Gastroesophageal sphincter (tissue), 4 donors: ENCODE data around the gene TBATA. TPM values are rescaled to one million over a fixed set of nuclear protein-coding genes. Genes with fewer than 3 reads are reported as not detected.
A peak's percentile ranks its signal among the peaks of the same experiment; 100 is the strongest.

Experiments
- ATAC-seq: fragments of 150-250 bp; one replicate; pipeline ENCODE4 v1.9.1; 2016; ENCODE audit warnings: mild to moderate bottlenecking, moderate library complexity
- H3K27ac ChIP-seq, 4 donors: fragments of 200-600 bp; sonication (generic) in 3 of 4; 1 replicate in 3 of 4; 2 replicates in 1 of 4; pipeline ENCODE4 v1.5.1; 2016 to 2019
- H3K27me3 ChIP-seq: fragments of 200-600 bp; sonication (generic); one replicate; pipeline ENCODE4 v1.5.1; 2019
- H3K36me3 ChIP-seq, 2 donors: fragments of 200-600 bp; sonication (generic); one replicate each; pipeline ENCODE4 v1.5.1; 2019; ENCODE audit warnings: control low read depth in 1 of 2
- H3K4me1 ChIP-seq, 3 donors: fragments of 200-600 bp; sonication (generic); 1 replicate in 2 of 3; 2 replicates in 1 of 3; pipeline ENCODE4 v1.5.1; 2016 to 2019; ENCODE audit warnings: control low read depth in 2 of 3
- H3K4me3 ChIP-seq, 2 donors: fragments of 200-600 bp; sonication (generic); one replicate each; pipeline ENCODE4 v1.5.1; 2019; ENCODE audit warnings: mild to moderate bottlenecking in 1 of 2, moderate library complexity in 1 of 2
- H3K9me3 ChIP-seq, 3 donors: fragments of 200-600 bp; sonication (generic); one replicate each; pipeline ENCODE4 v1.5.1; 2017 to 2019; ENCODE audit warnings: control low read depth in 2 of 3
- EP300 ChIP-seq: sonication (generic); formaldehyde crosslinking; IDR thresholded peaks from one replicate; pipeline ENCODE4 v1.6.1; 2017; ENCODE audit warnings: antibody characterized with exemption, mild to moderate bottlenecking
- POLR2A ChIP-seq, 2 donors: fragments of 450-650 bp; IDR thresholded peaks; one replicate each; pipeline ENCODE4 v1.6.1; 2017; ENCODE audit warnings: antibody characterized with exemption in 2 of 2, mild to moderate bottlenecking in 2 of 2, moderate library complexity in 1 of 2
- POLR2AphosphoS5 ChIP-seq: sonication (generic); formaldehyde crosslinking; IDR thresholded peaks from one replicate; pipeline ENCODE4 v1.6.1; 2017; ENCODE audit warnings: antibody characterized with exemption
- WGBS, 2 donors: methylation state at CpG; one replicate each; pipeline ENCODE4 v1.1.5; 2018; ENCODE audit warnings: low coverage in 1 of 2; 5-methylcytosine and 5-hydroxymethylcytosine counted together
- total RNA-seq, 4 donors: library from RNA; depleted of rRNA; stranded (reverse); fragments of >200 nt; gene quantifications; one replicate each; pipeline ENCODE4 v1.1.0, GENCODE V29; 2016
- TF ChIP-seq, protein P1 (sequence below), 4 experiments: fragments of 200-600 bp in 2 of 4; fragments of 450-650 bp in 2 of 4; sonication (generic) in 1 of 4; IDR thresholded peaks; one replicate each; pipeline ENCODE4 v1.5.1; 2017 to 2019; ENCODE audit warnings: antibody characterized with exemption in 4 of 4, mild to moderate bottlenecking in 2 of 4, moderate library complexity in 2 of 4

Gene TBATA
- total RNA-seq, 4 donors from 2014 or later = not detected

DNA sequence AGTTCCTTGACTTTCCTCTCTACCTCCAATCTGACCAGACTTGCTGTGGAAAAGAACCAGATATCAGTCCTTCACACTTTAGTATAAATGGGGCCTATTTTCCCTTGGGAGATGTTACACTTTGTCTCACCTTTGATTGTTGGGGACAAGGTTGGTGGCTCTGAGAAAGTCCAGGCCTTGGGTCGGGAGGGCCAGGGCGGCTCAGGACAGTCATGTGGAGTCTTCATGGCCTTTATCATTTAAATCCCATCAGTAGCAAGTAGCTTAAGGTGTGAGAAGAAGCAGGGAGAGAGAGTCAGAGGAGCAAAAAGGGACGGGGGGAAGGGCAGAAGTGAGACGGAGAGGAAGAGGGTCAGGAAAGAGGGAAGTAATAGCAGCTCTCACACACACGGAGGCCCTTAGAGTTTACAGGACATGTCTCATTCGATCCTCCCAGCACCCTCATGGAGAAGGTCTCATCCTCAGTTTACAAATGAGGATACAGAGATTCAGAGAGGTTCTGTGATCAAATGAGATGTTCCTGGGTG is 40.5 kb downstream of the TBATA start:
- no peaks in the 10 kb centered on the region for H3K27me3 ChIP-seq
- no peak overlapping the region for H3K27ac ChIP-seq
- no peak overlapping the region for H3K4me3 ChIP-seq
- no peak for ATAC-seq
- TF ChIP-seq, protein P1, sequence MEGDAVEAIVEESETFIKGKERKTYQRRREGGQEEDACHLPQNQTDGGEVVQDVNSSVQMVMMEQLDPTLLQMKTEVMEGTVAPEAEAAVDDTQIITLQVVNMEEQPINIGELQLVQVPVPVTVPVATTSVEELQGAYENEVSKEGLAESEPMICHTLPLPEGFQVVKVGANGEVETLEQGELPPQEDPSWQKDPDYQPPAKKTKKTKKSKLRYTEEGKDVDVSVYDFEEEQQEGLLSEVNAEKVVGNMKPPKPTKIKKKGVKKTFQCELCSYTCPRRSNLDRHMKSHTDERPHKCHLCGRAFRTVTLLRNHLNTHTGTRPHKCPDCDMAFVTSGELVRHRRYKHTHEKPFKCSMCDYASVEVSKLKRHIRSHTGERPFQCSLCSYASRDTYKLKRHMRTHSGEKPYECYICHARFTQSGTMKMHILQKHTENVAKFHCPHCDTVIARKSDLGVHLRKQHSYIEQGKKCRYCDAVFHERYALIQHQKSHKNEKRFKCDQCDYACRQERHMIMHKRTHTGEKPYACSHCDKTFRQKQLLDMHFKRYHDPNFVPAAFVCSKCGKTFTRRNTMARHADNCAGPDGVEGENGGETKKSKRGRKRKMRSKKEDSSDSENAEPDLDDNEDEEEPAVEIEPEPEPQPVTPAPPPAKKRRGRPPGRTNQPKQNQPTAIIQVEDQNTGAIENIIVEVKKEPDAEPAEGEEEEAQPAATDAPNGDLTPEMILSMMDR (IDR thresholded peaks at IDR 0.05) = no peak
- no peak for TF ChIP-seq EP300
- H3K36me3 ChIP-seq = no peaks in the 10 kb centered on the region
- peaks cover 0 to 20% (median 9%) of the 10 kb centered on the region in 3 donors for H3K4me1 ChIP-seq
- no peaks in the 10 kb centered on the region for H3K9me3 ChIP-seq
- 48 to 67% methylated on average over 3 to 6 of the region's 6 CpGs for WGBS, 2 donors

DNA sequence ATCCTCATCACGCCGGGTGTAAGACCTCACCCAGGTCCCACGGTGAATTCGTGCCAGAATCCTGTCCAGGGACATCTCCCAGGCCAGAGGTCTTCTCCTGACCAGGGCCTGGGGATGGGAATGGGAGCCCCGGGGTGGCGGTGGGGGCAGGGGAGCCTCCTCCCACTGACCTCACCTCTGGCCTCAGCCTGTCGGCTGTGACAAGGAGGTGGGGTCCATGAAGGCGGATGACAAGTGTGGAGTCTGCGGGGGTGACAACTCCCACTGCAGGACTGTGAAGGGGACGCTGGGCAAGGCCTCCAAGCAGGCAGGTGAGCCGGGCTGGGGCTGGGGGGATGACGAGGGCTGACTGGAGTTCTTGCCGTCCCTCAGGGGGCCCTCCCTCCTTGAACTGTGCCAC is 41.3 kb downstream of the TBATA start:
- Histone ChIP-seq H3K27me3 (no peaks in the 10 kb centered on the region), H3K4me1 (peaks cover 0 to 20% (median 9%) of the 10 kb centered on the region in 3 donors), H3K4me3 (no peak overlapping the region), H3K36me3 (no peaks in the 10 kb centered on the region), H3K27ac (no peak overlapping the region), H3K9me3 (no peaks in the 10 kb centered on the region)
- no peak for ATAC-seq
- 80 to 100% methylated on average over 1 to 2 of the region's 13 CpGs for WGBS, 2 donors
- TF ChIP-seq, protein P1 (IDR thresholded peaks at IDR 0.05) = no peak
- TF ChIP-seq EP300 = no peak
- TF ChIP-seq POLR2A (IDR thresholded peaks at IDR 0.05) = no peak
- TF ChIP-seq POLR2AphosphoS5 = no peak

DNA sequence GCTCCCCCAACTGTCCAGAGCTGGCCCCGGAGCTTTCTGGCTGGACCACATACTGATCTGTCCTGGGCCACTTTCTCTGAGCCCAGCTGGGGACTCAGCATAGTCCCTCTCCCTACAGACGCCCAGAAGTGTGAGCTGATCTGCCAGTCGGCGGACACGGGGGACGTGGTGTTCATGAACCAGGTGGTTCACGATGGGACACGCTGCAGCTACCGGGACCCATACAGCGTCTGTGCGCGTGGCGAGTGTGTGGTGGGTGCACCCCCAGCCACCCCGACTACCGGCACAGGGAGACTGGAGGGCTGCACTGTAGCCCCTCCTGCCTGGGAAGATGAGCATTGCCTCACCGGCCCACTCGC is 41.8 kb downstream of the TBATA start:
- no peak for ATAC-seq
- Histone ChIP-seq H3K4me3 (no peak overlapping the region), H3K9me3 (no peaks in the 10 kb centered on the region), H3K27ac (no peak overlapping the region), H3K27me3 (no peaks in the 10 kb centered on the region), H3K4me1 (peaks cover 0 to 20% (median 9%) of the 10 kb centered on the region in 3 donors), H3K36me3 (no peaks in the 10 kb centered on the region)
- TF ChIP-seq POLR2AphosphoS5 (no peak), POLR2A (IDR thresholded peaks at IDR 0.05) (no peak), EP300 (no peak)
- TF ChIP-seq, protein P1 (IDR thresholded peaks at IDR 0.05) = no peak
- WGBS, 2 donors = 80% methylated on average over 2 of the region's 17 CpGs; no CpG with 5 or more reads in 1 of the 2 donors

DNA sequence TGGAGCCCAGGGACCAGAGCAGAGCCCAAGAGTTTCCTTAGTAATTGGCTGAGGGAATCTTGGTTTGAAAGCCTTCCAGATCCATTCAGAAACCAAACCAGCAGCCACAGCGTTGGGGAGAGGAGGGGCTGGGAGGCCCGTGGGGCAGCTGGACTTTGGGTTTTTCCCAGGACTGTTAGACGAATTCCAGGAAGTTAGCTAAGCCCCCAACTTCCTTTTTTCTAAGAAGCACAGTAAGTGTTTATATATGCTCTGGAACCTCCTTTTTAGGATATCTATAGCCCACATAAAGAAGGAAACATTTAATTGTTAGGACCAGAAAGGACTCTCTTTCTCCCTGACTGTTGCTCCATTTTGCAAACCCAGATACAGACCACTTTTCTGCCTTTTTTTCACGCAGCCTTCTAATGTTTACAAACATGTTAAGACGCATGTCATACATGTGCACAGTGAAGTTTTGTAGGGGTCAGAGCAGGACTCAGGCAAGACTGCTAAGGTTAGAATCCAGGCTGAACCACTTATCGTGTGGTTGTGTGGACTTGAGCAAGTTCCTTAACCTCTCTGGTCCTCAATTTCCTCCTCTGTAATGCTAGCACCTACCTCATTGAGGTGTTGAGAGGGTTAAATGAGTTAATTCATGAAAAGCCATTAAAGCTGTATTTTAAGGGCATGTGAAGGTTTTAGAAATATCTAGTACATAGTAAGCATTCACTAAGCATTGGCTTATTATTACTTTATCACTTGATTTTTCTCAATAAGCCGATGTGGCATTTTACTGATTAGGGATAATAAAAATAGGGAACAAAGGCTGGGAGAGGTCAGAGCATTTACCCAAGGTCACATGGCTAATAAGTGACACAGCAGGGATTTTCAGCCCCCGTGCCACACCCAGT is 42.4 kb downstream of the TBATA start:
- no peaks in the 10 kb centered on the region for H3K36me3 ChIP-seq
- TF ChIP-seq, protein P1 (IDR thresholded peaks at IDR 0.05) = no peak
- no peak for TF ChIP-seq POLR2AphosphoS5
- no peak for TF ChIP-seq EP300
- no peak for TF ChIP-seq POLR2A (IDR thresholded peaks at IDR 0.05)
- H3K4me3 ChIP-seq = no peak overlapping the region
- no peaks in the 10 kb centered on the region for H3K9me3 ChIP-seq
- H3K27me3 ChIP-seq = no peaks in the 10 kb centered on the region
- peaks cover 0 to 20% (median 9%) of the 10 kb centered on the region in 3 donors for H3K4me1 ChIP-seq
- WGBS, 2 donors = 32 to 53% methylated on average over 5 to 8 of the region's 8 CpGs
- peak; percentile 25 for ATAC-seq
- peak overlapping the region in 1 of 4 donors; percentile 3 for H3K27ac ChIP-seq
